ENCODE data around the gene PRSS21.
A peak's percentile ranks its signal among the peaks of the same experiment; 100 is the strongest.

The PRSS21 gene, protein sequence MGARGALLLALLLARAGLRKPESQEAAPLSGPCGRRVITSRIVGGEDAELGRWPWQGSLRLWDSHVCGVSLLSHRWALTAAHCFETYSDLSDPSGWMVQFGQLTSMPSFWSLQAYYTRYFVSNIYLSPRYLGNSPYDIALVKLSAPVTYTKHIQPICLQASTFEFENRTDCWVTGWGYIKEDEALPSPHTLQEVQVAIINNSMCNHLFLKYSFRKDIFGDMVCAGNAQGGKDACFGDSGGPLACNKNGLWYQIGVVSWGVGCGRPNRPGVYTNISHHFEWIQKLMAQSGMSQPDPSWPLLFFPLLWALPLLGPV

DNA sequence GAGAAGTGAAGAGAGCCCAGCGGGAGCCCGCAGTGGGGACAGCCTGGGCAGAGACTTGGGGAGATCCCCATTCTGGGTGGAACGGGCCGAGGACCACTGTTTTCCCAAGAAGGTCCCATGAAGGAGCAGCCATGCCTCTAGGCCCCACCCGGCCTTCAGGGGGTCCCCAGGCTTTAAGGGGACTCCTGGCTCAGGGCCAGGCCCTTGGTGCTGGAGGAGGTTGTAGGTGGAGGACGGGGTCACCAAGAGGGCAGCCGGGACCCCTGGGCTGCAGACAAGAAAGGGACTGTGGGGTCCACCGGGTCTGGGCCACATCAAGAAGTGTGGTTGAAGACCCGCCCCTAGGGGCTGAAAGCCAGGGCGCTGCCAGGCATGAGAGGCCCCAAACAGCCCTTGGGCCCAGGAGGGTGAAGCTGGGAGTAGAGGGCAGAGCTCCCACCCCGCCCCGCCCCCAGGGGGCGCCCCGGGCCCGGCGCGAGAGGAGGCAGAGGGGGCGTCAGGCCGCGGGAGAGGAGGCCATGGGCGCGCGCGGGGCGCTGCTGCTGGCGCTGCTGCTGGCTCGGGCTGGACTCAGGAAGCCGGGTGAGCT, at the start of gene PRSS21:
Gene PRSS21, plus strand, starts transcription at position 487 of the 589 bp plus-strand sequence. Its CDS starts 32 bp downstream, at position 519.
- Histone ChIP-seq H3K9ac (peak within 1 kb of the TSS; percentile 56 to 75 (median 68)), H3K4me2 (peak within 1 kb of the TSS; percentile 53 to 78 (median 68)), H3K4me1 (peaks cover 8 to 37% (median 26%) of the 10 kb centered on the region in 10 experiments), H3K9me3 (replicated peaks in 1 of 11) (no peaks in the 10 kb centered on the region), H3K27me3 (no peaks in the 10 kb centered on the region), H3K4me3 (peak within 1 kb of the TSS; percentile 37 to 64 (median 50)), H3K36me3 (no peaks in the 10 kb centered on the region), H4K20me1 (no peaks in the 10 kb centered on the region; a peak in 1 of 22 replicates), H3K27ac (peak within 1 kb of the TSS in 10 of 11 experiments; percentile 48 to 69 (median 63); a peak in 18 of 22 replicates)
- no peak for TF ChIP-seq Cebpa-rat (IDR thresholded peaks at IDR 0.05)

DNA sequence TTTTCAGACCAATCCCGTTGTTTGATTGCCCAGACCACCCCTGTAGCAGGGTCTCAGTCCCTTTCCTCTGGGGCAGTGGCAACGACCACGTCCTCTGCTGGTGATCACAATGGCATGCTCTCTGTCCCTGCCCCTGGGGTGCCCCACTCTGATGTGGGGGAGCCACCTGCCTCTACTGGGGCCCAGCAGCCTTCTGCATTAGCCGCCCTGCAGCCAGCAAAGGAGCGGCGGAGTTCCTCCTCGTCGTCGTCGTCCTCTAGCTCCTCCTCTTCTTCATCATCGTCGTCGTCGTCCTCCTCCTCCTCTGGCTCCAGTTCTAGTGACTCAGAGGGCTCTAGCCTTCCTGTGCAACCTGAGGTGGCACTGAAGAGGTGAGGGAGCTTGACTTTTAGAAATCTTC, 49.1 kb upstream of the PRSS21 start:
- TF ChIP-seq Cebpa-rat (IDR thresholded peaks at IDR 0.05), result no peak
- Histone ChIP-seq H3K9ac (peak overlapping the region in 10 of 11 experiments; percentile 10 to 63 (median 32); a peak in 11 of 22 replicates), H4K20me1 (peaks cover 97 to 100% (median 100%) of the 10 kb centered on the region in 11 experiments), H3K9me3 (replicated peaks in 1 of 11) (no peaks in the 10 kb centered on the region), H3K4me1 (peaks cover 30 to 52% (median 38%) of the 10 kb centered on the region in 10 experiments), H3K27ac (peak overlapping the region in 2 of 11 experiments; percentile 45 to 48; a peak in 2 of 22 replicates), H3K36me3 (peaks cover 99 to 100% (median 100%) of the 10 kb centered on the region in 11 experiments), H3K4me2 (peak overlapping the region; percentile 48 to 83 (median 68); a peak in 21 of 22 replicates), H3K4me3 (no peak overlapping the region), H3K27me3 (no peaks in the 10 kb centered on the region)

DNA sequence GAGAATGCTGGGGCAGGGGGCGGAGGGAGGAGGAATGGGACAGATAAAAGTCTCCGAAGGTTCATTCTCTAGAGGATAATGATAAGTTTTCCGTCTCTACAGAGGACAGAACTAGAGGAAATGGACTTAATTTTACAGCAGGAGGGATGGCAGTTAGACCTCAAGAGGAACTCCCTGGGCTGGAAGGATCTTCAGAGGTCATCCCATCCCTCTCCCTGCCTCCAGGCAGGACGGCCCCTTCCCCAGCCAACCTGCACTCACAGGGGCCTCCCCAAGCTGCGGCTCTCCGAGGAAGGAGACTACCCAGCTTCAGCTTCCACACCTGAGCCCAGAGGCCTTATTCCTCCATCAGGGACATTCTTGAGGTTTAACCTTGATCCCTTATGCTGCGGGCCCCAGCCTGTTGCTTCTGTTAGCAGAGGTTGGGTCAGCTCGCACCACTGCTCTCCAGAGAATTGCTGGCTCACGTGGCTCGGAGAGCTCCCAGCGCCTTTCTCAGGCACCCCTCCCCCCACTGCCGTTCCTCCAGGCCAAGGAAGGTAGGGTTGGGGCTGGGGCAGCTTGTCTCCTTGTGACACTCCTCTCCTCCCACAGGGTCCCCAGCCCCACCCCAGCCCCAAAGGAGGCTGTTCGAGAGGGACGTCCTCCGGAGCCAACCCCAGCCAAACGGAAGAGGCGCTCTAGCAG, 48.5 kb upstream of the PRSS21 start:
- Histone ChIP-seq H3K27me3 (no peaks in the 10 kb centered on the region), H3K9me3 (replicated peaks in 1 of 11) (no peaks in the 10 kb centered on the region), H3K4me2 (peak overlapping the region; percentile 48 to 83 (median 68)), H3K36me3 (peaks cover 99 to 100% (median 100%) of the 10 kb centered on the region in 11 experiments), H3K9ac (peak overlapping the region; percentile 7 to 63 (median 48); a peak in 17 of 22 replicates), H3K4me3 (no peak overlapping the region), H3K27ac (peak overlapping the region; percentile 10 to 48 (median 31); a peak in 13 of 22 replicates), H4K20me1 (peaks cover 97 to 100% (median 100%) of the 10 kb centered on the region in 11 experiments), H3K4me1 (peaks cover 30 to 52% (median 38%) of the 10 kb centered on the region in 10 experiments)
- TF ChIP-seq Cebpa-rat (IDR thresholded peaks at IDR 0.05), result no peak

- peaks cover 30 to 53% (median 40%) of the 10 kb centered on the region in 10 experiments for H3K4me1 ChIP-seq
- H3K27ac ChIP-seq, result peak overlapping the region; percentile 2 to 48 (median 28); a peak in 11 of 22 replicates
- H3K27me3 ChIP-seq, result no peaks in the 10 kb centered on the region
- H3K4me3 ChIP-seq, result no peak overlapping the region
- H3K4me2 ChIP-seq, result peak overlapping the region; percentile 48 to 83 (median 68); a peak in 21 of 22 replicates
- H3K9me3 ChIP-seq (replicated peaks in 1 of 11), result no peaks in the 10 kb centered on the region
- H3K9ac ChIP-seq, result peak overlapping the region in 10 of 11 experiments; percentile 7 to 63 (median 42); a peak in 11 of 22 replicates
- H3K36me3 ChIP-seq, result peaks cover 99 to 100% (median 100%) of the 10 kb centered on the region in 11 experiments
- peaks cover 93 to 100% (median 100%) of the 10 kb centered on the region in 11 experiments for H4K20me1 ChIP-seq
- TF ChIP-seq Cebpa-rat (IDR thresholded peaks at IDR 0.05), result no peak
Observed at GRCh38 chr16:2769100-2769529, 47.9 kb upstream of the PRSS21 start.

DNA sequence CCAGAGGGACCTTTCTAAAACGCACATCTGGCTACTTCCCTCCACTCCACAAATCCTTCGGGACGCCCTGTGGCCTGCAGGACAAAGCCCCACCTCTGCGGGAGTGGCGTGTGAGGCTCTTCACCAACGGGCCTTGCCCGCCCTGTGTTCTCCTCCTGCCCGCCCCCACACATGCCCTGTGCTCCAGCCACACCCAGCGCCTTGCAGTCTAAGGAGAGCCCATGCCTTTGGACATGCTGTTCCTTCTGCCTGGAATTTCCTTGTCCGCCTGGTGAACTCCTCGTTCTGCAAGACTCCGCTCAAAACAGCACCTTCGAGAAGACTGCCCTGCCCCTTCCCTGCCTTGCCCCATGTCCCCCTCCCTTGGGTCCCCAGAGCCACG, 47.4 kb upstream of the PRSS21 start:
- peak overlapping the region in 8 of 11 experiments; percentile 48 to 83 (median 66); a peak in 9 of 22 replicates for H3K4me2 ChIP-seq
- no peak for TF ChIP-seq Cebpa-rat (IDR thresholded peaks at IDR 0.05)
- H3K27me3 ChIP-seq, result no peaks in the 10 kb centered on the region
- H3K9ac ChIP-seq, result peak overlapping the region in 5 of 11 experiments; percentile 7 to 36 (median 32); a peak in 5 of 22 replicates
- H3K9me3 ChIP-seq (replicated peaks in 1 of 11), result no peaks in the 10 kb centered on the region
- H3K36me3 ChIP-seq, result peaks cover 99 to 100% (median 100%) of the 10 kb centered on the region in 11 experiments
- peak overlapping the region in 5 of 11 experiments; percentile 28 to 48 (median 45); a peak in 4 of 22 replicates for H3K27ac ChIP-seq
- H3K4me3 ChIP-seq, result no peak overlapping the region
- peaks cover 90 to 100% (median 100%) of the 10 kb centered on the region in 11 experiments for H4K20me1 ChIP-seq
- peaks cover 30 to 59% (median 44%) of the 10 kb centered on the region in 10 experiments for H3K4me1 ChIP-seq

DNA sequence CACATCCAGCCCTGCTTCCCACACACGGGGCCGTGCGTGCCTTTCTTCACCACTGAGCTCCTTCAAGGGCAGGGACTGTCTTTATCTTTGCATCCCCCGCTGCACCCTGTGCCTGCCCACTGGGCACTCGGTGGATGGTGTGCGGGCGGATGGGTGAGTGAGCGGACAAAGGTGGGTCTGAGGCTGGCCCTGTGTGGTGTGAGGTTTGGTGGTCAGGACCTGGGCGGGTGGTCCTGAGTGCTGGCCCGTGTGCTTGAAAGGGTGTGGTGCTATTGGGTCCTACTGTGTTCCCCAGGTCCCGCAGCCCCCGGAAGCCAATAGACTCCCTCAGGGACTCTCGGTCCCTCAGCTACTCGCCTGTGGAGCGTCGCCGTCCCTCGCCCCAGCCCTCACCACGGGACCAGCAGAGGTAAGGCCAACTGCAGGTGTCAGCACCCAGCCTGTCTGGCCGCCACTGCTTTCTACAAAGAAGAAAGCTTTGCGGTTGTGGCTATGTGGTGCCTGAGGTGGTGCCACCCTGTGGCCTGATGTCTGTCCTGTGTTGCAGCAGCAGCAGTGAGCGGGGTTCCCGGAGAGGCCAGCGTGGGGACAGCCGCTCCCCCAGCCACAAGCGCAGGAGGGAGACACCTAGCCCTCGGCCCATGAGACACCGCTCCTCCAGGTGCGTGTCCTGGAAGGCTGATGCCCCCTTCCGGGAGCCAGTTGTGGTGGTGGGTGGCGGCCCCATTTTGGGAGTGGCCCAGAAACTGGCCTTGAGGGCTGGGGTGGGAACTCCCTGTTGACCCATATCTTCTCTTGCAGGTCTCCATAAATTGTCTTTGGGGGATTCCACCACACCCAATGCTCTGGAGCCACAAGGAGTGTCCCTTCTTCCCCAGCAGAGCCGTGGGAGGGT, 46.7 kb upstream of the PRSS21 start:
- Histone ChIP-seq H3K4me1 (peaks cover 36 to 65% (median 50%) of the 10 kb centered on the region in 10 experiments), H4K20me1 (peaks cover 90 to 100% (median 100%) of the 10 kb centered on the region in 11 experiments), H3K9me3 (replicated peaks in 1 of 11) (no peaks in the 10 kb centered on the region), H3K4me2 (no peak overlapping the region), H3K27ac (peak overlapping the region in 1 of 11 experiments; percentile 28; a peak in 1 of 22 replicates), H3K4me3 (no peak overlapping the region), H3K36me3 (peaks cover 95 to 100% (median 99%) of the 10 kb centered on the region in 11 experiments), H3K27me3 (no peaks in the 10 kb centered on the region), H3K9ac (peak overlapping the region in 3 of 11 experiments; percentile 7 to 32 (median 32); a peak in 1 of 22 replicates)
- no peak for TF ChIP-seq Cebpa-rat (IDR thresholded peaks at IDR 0.05)

DNA sequence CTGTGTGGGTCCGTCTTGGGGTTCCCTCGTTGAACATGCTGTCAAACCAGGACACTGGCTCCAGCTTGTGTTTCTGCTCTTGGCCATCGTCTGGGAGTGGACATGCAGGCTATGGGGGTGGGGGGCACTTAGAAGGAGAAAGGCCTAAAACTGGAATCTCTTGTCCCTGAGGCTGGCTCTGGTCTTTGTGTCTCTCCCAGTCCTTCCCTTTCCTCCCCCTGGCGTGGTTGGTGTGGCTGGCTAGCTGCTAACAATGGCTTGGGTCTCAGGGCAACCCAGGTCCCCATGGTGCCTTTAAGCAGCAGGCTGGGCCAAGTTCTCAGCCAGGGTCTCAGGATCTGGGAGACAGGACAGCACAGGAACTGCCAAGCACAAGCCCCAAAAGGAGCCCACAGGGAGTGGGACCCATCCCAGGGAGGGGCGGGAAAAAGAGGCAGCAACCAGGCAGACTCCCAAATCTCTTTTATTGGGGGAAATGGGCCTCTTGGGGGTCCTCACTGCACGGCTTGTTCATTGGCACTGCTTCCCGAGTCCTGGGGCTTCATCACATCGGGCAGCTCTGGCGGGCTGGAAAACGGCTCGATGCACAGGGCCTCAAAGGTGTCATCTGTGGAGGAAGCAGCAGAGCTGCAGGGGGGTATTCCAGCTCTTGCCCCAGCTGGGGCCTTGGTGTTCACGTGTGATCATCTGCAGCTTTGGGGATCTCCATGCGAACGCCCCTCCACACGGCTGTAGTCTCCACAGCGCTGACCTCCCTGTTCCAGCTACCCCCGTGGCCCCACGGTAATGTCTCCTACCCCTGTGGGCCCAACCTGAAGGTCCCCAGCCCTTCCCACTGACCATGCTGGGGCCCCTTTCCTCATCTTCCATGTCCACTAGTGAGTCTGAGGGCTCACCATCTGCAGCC, 45.3 kb upstream of the PRSS21 start:
- Histone ChIP-seq H3K36me3 (peaks cover 81 to 92% (median 89%) of the 10 kb centered on the region in 11 experiments), H3K9ac (peak overlapping the region in 2 of 11 experiments; percentile 10 to 13; a peak in 1 of 22 replicates), H3K9me3 (replicated peaks in 1 of 11) (no peaks in the 10 kb centered on the region), H3K4me3 (no peak overlapping the region), H3K4me1 (peaks cover 44 to 64% (median 56%) of the 10 kb centered on the region in 10 experiments), H3K27me3 (no peaks in the 10 kb centered on the region), H3K4me2 (no peak overlapping the region), H3K27ac (no peak overlapping the region), H4K20me1 (peaks cover 78 to 100% (median 94%) of the 10 kb centered on the region in 11 experiments)
- TF ChIP-seq Cebpa-rat (IDR thresholded peaks at IDR 0.05), result no peak
